Urinary bladder (tissue), 4 donors: ENCODE data around the gene DTX1. TPM values are rescaled to one million over a fixed set of nuclear protein-coding genes. Genes with fewer than 3 reads are reported as not detected.

Experiments
- DNase-seq: peaks from one replicate; pipeline ENCODE4 v3.0.0-alpha.2; 2015; ENCODE audit errors: extremely low spot score
- H3K27ac ChIP-seq: one replicate; pipeline ENCODE4 v1.5.1; 2013; ENCODE audit warnings: low read depth, mild to moderate bottlenecking, moderate library complexity
- H3K36me3 ChIP-seq: one replicate; pipeline ENCODE4 v1.6.1; 2013; ENCODE audit warnings: mild to moderate bottlenecking, moderate library complexity; ENCODE audit not compliant: insufficient read depth
- H3K4me1 ChIP-seq: one replicate; pipeline ENCODE4 v1.6.1; 2013; ENCODE audit warnings: mild to moderate bottlenecking, moderate library complexity; ENCODE audit not compliant: insufficient read depth
- H3K4me3 ChIP-seq: one replicate; pipeline ENCODE4 v1.5.1; 2013; ENCODE audit warnings: low read depth, low read length
- WGBS: extraction: QIAGEN DNeasy Blood & Tissue Kit; methylation state at CpG from one replicate; pipeline ENCODE4 v1.1.7; 2013; 5-methylcytosine and 5-hydroxymethylcytosine counted together
- polyA plus RNA-seq: library from polyadenylated mRNA; stranded (reverse); fragments of 200-250 nt; gene quantifications from one replicate; pipeline ENCODE4 v1.2.3, GENCODE V29; 2013
- total RNA-seq: library from RNA; depleted of rRNA; stranded (reverse); fragments of >200 nt; gene quantifications from one replicate; pipeline ENCODE4 v1.2.3, GENCODE V29; 2014
- donor health status: healthy with polysubstance abuse.
- donor health status: healthy.

The DTX1 gene
- total and polyA plus RNA-seq, 2 donors = 1.5 to 3.3 TPM

DNA sequence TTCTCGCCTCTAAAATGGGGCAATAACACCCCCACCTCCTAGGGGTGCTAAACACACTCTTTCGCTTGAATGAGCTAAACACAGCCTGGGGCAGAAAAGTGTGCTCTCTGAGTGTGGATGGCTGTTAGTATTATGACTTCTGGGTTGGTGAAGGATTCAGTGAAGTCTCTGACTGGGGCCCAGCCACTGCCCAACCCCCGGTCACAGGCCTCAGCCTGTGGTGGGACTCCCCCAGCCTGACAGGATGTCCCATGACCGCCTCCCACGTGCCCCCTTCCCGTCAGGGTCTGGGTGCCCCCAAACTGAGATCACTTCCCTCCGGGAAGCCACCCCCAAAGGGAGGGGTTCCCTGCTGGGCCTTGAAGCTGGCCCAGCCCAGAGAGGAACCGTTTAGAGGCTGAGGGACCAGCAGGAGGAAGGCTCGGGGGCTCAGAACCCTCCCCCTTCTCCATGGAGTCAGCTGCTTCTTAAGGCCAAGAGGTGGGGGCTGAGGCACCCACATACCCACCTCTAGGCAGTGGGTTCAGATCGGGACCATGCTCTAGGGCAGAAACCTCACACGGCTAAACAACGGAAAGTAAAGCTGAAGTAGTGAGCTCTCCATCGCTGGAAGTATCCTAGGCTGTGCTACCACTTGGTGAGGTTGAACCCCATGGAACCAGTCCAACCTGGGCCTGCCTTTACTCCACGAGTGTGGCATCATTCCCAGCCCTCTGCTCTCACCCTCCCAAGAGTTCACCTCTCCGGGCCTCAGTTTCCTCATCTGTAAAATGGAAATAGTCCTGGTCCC lies 13.8 kb downstream of the DTX1 start:
- no peak overlapping the region for H3K4me3 ChIP-seq
- H3K27ac ChIP-seq = no peak overlapping the region

GRCh38 chr12:113071135-113072112 lies 14.9 kb downstream of the DTX1 start:
- DNase-seq = no peak
- Histone ChIP-seq H3K4me3 (no peak overlapping the region), H3K4me1 (no peaks in the 10 kb centered on the region), H3K36me3 (no peaks in the 10 kb centered on the region), H3K27ac (no peak overlapping the region)
- 64% methylated on average over 21 of the region's 21 CpGs for WGBS

More for the DNA sequence above, 13.8 kb downstream of the DTX1 start:
- no peak for DNase-seq
- WGBS = 67% methylated on average over 15 of the region's 15 CpGs
- Histone ChIP-seq H3K4me1 (no peaks in the 10 kb centered on the region), H3K36me3 (no peaks in the 10 kb centered on the region)

DNA sequence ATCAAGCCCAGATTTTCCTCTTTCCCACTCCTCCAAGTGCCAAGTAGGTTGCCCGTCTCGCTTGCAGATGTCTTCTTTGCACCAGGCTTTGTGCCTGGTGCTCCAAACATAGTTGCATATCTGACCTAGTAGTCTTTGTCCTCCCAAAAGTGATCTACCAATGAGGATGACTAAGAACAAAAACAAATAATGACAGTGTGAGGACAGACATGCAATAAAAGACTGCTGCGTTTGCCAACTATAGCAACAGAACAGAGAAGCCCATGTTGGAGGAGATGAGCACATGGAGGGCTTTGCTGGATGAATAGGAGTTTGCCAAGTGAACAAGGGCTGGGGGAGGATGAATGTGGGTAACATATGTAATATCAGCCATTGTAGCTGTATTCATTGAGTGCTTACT lies 15.6 kb downstream of the DTX1 start:
- 74% methylated on average over 3 of the region's 3 CpGs for WGBS
- no peak overlapping the region for H3K27ac ChIP-seq
- no peaks in the 10 kb centered on the region for H3K4me1 ChIP-seq
- DNase-seq = no peak
- H3K36me3 ChIP-seq = no peaks in the 10 kb centered on the region
- H3K4me3 ChIP-seq = no peak overlapping the region

DNA sequence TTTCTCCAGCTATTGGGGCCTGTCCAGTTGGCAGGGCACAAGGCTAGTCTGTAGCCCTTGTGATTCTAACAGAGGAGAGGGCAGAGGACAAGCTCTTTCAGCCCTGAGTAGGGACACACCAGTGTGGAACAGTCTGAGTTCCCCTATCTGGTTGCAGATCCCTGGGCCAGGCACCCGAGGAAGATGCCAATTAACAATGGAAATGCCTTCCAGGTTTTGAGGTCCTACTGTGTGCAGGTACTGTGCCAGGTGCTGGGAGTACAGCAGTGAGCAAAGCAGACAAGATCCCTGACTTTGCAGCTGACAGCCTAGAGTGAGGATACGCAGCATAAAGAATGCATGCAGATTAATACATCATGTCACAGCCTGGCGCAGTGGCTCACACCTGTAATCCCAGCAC lies 17.1 kb downstream of the DTX1 start:
- 74% methylated on average over 3 of the region's 3 CpGs for WGBS
- DNase-seq = no peak
- no peak overlapping the region for H3K4me3 ChIP-seq
- no peaks in the 10 kb centered on the region for H3K4me1 ChIP-seq
- no peak overlapping the region for H3K27ac ChIP-seq
- H3K36me3 ChIP-seq = no peaks in the 10 kb centered on the region

DNA sequence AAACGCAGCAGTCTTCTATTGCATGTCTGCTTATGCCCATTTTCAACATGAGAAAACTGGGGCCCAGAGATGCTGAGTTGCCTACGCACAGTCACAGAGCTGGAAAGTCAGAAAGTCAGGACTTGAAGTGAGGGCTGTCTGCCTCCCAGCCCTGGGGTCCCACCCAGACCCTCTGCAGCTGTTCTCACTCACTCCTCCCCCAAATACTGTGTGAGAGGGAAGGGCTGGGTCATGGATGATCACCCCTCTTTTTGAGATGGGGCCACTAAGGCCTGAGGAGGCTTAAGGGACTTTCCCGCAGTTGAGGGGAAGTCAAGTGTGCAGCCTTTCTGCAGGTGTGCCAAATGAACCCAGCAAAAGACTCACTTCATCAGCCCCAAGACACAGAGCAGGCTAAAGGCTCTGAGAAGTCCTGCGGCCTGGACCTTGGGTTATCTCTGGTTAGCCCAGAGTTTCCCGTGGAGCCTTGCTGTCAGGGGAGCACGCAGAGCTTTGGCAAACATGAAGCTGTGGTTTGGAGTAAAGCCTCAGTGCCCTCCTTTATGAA lies 18.7 kb downstream of the DTX1 start:
- no peak for DNase-seq
- no peak overlapping the region for H3K4me3 ChIP-seq
- H3K27ac ChIP-seq = no peak overlapping the region
- WGBS = 71% methylated on average over 6 of the region's 6 CpGs
- no peaks in the 10 kb centered on the region for H3K4me1 ChIP-seq
- no peaks in the 10 kb centered on the region for H3K36me3 ChIP-seq

DNA sequence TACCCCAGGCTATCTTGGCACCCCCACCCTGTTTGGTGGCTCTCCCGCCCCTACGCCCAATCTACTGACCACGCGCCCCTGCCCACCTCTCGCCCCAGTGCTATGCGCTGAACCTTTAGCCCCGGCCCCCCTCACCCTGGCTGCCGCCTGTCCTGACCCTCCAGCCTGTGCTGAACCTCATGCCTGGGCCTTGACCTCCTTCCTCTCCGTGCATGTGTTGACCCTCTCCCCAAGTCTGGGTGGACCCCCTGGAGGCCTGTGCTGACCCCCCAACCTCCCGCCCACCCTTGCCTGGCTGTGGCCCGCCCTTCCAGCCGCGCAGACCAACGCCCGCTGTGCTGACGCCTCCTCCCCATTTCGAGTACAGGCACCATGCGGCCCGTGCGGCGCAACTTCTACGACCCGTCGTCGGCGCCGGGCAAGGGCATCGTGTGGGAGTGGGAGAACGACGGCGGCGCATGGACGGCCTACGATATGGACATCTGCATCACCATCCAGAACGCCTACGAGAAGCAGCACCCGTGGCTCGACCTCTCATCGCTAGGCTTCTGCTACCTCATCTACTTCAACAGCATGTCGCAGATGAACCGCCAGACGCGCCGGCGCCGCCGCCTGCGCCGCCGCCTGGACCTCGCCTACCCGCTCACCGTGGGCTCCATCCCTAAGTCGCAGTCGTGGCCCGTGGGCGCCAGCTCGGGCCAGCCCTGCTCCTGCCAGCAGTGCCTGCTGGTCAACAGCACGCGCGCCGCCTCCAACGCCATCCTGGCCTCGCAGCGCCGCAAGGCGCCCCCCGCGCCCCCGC lies 20.7 kb downstream of the DTX1 start:
- 21% methylated on average over 70 of the region's 70 CpGs for WGBS
- Histone ChIP-seq H3K4me3 (no peak overlapping the region), H3K4me1 (no peaks in the 10 kb centered on the region), H3K36me3 (no peaks in the 10 kb centered on the region), H3K27ac (no peak overlapping the region)
- no peak for DNase-seq

DNA sequence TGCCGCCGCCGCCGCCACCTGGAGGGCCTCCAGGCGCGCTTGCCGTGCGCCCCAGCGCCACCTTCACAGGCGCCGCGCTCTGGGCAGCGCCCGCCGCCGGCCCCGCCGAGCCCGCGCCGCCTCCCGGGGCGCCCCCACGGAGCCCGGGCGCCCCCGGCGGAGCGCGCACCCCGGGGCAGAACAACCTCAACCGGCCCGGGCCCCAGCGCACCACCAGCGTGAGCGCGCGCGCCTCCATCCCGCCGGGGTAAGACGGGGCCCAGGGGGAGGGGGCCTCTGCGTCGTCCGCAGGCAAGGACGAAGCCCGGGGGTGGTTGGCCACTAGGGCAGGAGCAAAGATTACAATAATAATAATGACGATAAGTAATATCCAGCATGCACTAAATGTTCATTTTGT lies 21.3 kb downstream of the DTX1 start:
- no peak for DNase-seq
- H3K36me3 ChIP-seq = no peaks in the 10 kb centered on the region
- no peaks in the 10 kb centered on the region for H3K4me1 ChIP-seq
- 18% methylated on average over 48 of the region's 48 CpGs for WGBS
- H3K27ac ChIP-seq = no peak overlapping the region
- H3K4me3 ChIP-seq = no peak overlapping the region

DNA sequence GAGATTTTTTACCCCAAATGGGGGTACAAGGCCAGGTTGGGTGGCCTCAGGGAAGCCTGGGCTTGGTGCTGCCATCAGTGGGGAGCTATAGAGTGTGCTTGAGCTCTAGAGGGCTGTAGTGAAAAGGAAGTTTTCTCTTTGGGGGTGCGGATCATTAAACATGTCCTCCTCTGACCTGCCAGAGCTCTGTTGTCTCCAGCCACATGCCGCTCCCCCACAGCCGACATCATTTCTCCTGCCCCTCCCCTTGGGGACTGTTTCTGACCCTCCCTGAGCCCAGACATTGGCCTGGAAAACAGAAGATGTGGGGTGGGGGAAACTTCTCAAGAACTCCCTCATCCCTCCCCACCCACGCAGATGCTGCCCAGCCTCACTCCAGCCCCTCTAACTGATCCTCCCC lies 25.3 kb downstream of the DTX1 start:
- H3K4me1 ChIP-seq = no peaks in the 10 kb centered on the region
- no peak overlapping the region for H3K4me3 ChIP-seq
- 66% methylated on average over 4 of the region's 4 CpGs for WGBS
- H3K36me3 ChIP-seq = no peaks in the 10 kb centered on the region
- no peak overlapping the region for H3K27ac ChIP-seq
- no peak for DNase-seq

GRCh38 chr12:113082486-113083148 lies 26.1 kb downstream of the DTX1 start:
- DNase-seq = no peak
- WGBS = 80% methylated on average over 9 of the region's 9 CpGs
- H3K27ac ChIP-seq = no peak overlapping the region
- no peaks in the 10 kb centered on the region for H3K36me3 ChIP-seq
- H3K4me3 ChIP-seq = no peak overlapping the region
- no peaks in the 10 kb centered on the region for H3K4me1 ChIP-seq

GRCh38 chr12:113083863-113084435 lies 27.4 kb downstream of the DTX1 start:
- H3K4me1 ChIP-seq = no peaks in the 10 kb centered on the region
- 84% methylated on average over 11 of the region's 11 CpGs for WGBS
- no peak overlapping the region for H3K27ac ChIP-seq
- H3K36me3 ChIP-seq = no peaks in the 10 kb centered on the region
- H3K4me3 ChIP-seq = no peak overlapping the region
- no peak for DNase-seq

GRCh38 chr12:113086249-113087164 lies 30.0 kb downstream of the DTX1 start:
- WGBS = 30% methylated on average over 17 of the region's 17 CpGs

DNA sequence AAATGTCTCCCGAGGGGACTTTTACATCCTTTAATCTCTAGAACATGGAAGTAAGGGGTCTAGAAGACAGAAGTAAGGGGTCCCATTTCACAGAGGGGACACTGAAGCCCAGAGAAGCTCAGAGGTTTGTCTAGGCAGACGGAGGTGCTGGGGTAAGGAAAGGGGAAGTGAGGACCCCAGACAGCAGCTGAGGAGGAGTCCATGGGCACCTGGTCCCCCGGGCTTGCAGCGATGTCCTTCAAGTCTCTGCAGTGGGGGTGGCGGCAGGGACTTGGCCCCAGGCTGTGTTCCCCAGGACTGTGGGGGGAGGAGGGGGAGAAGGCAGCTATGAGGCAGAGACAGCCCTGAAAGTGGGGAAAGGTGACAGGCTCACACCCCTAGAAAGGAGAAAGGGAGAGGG lies 30.7 kb downstream of the DTX1 start:
- no peaks in the 10 kb centered on the region for H3K4me1 ChIP-seq
- H3K27ac ChIP-seq = no peak overlapping the region
- DNase-seq = no peak
- no peaks in the 10 kb centered on the region for H3K36me3 ChIP-seq
- no peak overlapping the region for H3K4me3 ChIP-seq
- WGBS = 53% methylated on average over 5 of the region's 5 CpGs

More at GRCh38 chr12:113086249-113087164, 30.0 kb downstream of the DTX1 start:
- H3K4me1 ChIP-seq = no peaks in the 10 kb centered on the region
- H3K4me3 ChIP-seq = no peak overlapping the region
- DNase-seq = no peak
- H3K36me3 ChIP-seq = no peaks in the 10 kb centered on the region
- no peak overlapping the region for H3K27ac ChIP-seq
